WTC11 (cell line): Measurements from ENCODE around the gene MED13. TPM values are rescaled to one million over a fixed set of nuclear protein-coding genes. Genes with fewer than 3 reads are reported as not detected.

ENCODE experiments used
- ATAC-seq: fragments of 200-7000 bp; cut with Tn5 transposase; 2 replicates; pipeline ENCODE4 v1.10.0; 2021; ENCODE audit warnings: mild to moderate bottlenecking, moderate library complexity
- CTCF ChIA-PET: fragments of 300-600 bp; sonication (Branson Sonifier 250); formaldehyde crosslinking; loops from one replicate; lab custom pipeline; 2021; ENCODE audit warnings: antibody characterized with exemption; lab: Charles Lee
- POLR2A ChIA-PET: fragments of 350-600 bp; sonication (Branson Sonifier 250); formaldehyde crosslinking; loops from one replicate; lab custom pipeline; 2021; ENCODE audit warnings: antibody characterized with exemption; lab: Charles Lee
- DNase-seq: peaks from one replicate; pipeline ENCODE4 v3.0.0; 2021; ENCODE audit warnings: low spot score
- H3K27ac Mint-ChIP-seq: 2 replicates; pipeline ENCODE4 v1.8.0; 2021; ENCODE audit warnings: mixed read lengths
- H3K27me3 Mint-ChIP-seq: 2 replicates; pipeline ENCODE4 v1.8.0; 2021; ENCODE audit warnings: low read depth, mild to moderate bottlenecking, moderate library complexity, mixed read lengths
- H3K36me3 Mint-ChIP-seq: 2 replicates; pipeline ENCODE4 v1.8.0; 2021; ENCODE audit warnings: mixed read lengths
- H3K4me1 Mint-ChIP-seq: 2 replicates; pipeline ENCODE4 v1.8.0; 2022; ENCODE audit warnings: mixed read lengths
- H3K4me3 Mint-ChIP-seq: 2 replicates; pipeline ENCODE4 v1.8.0; 2021; ENCODE audit warnings: mild to moderate bottlenecking, moderate library complexity, mixed read lengths
- H3K9me3 Mint-ChIP-seq: 2 replicates; pipeline ENCODE4 v1.8.0; 2021; ENCODE audit warnings: mixed read lengths
- ATF1 ChIP-seq: sonication (generic); formaldehyde crosslinking; IDR thresholded peaks from 2 replicates; pipeline ENCODE4 v1.8.1; 2023; ENCODE audit warnings: mild to moderate bottlenecking, moderate library complexity, missing genetic modification reagents
- CREB1 ChIP-seq: sonication (generic); formaldehyde crosslinking; IDR thresholded peaks from 2 replicates; pipeline ENCODE4 v1.8.0; 2023; ENCODE audit warnings: mild to moderate bottlenecking, missing genetic modification reagents
- FOXK1 ChIP-seq: sonication (generic); formaldehyde crosslinking; IDR thresholded peaks from 2 replicates; pipeline ENCODE4 v1.8.0; 2022; ENCODE audit warnings: mild to moderate bottlenecking, moderate library complexity, missing genetic modification reagents
- MXD4 ChIP-seq: fragments of 250-450 bp; sonication (Bioruptor Pico); IDR thresholded peaks from 2 replicates; pipeline ENCODE4 v1.8.0; 2021; ENCODE audit warnings: mild to moderate bottlenecking, moderate library complexity, borderline replicate concordance
- NR2C2 ChIP-seq: sonication (generic); formaldehyde crosslinking; IDR thresholded peaks from 2 replicates; pipeline ENCODE4 v1.8.0; 2022; ENCODE audit warnings: mild to moderate bottlenecking, missing genetic modification reagents
- NR3C1 ChIP-seq: sonication (generic); formaldehyde crosslinking; conservative IDR thresholded peaks from 2 replicates; pipeline ENCODE4 v1.8.1; 2023; ENCODE audit warnings: low read depth, mild to moderate bottlenecking, missing genetic modification reagents
- RELA ChIP-seq: sonication (generic); formaldehyde crosslinking; IDR thresholded peaks from 2 replicates; pipeline ENCODE4 v1.8.1; 2022; ENCODE audit warnings: missing genetic modification reagents, mild to moderate bottlenecking, borderline replicate concordance
- SMAD3 ChIP-seq: sonication (generic); formaldehyde crosslinking; IDR thresholded peaks from 2 replicates; pipeline ENCODE4 v1.8.0; 2022; ENCODE audit warnings: missing genetic modification reagents, mild to moderate bottlenecking, borderline replicate concordance
- SOX15 ChIP-seq: fragments of 250-450 bp; sonication (Bioruptor Pico); IDR thresholded peaks from 2 replicates; pipeline ENCODE4 v1.9.0; 2021; ENCODE audit warnings: mild to moderate bottlenecking
- SP1 ChIP-seq: sonication (generic); formaldehyde crosslinking; conservative IDR thresholded peaks from 2 replicates; pipeline ENCODE4 v1.8.1; 2022; ENCODE audit warnings: missing genetic modification reagents
- STAT6 ChIP-seq: sonication (generic); formaldehyde crosslinking; conservative IDR thresholded peaks from 2 replicates; pipeline ENCODE4 v1.8.1; 2023; ENCODE audit warnings: mild to moderate bottlenecking, low read depth, missing genetic modification reagents, moderate library complexity
- TCF7 ChIP-seq: sonication (generic); formaldehyde crosslinking; IDR thresholded peaks from 2 replicates; pipeline ENCODE4 v1.8.0; 2022; ENCODE audit warnings: mild to moderate bottlenecking, low read depth, missing genetic modification reagents, moderate library complexity
- TP53 ChIP-seq: sonication (generic); formaldehyde crosslinking; IDR thresholded peaks from 2 replicates; pipeline ENCODE4 v1.8.1; 2023; ENCODE audit warnings: mild to moderate bottlenecking, missing genetic modification reagents
- ZNF416 ChIP-seq: fragments of 250-450 bp; sonication (Bioruptor Pico); IDR thresholded peaks from 2 replicates; pipeline ENCODE4 v1.9.0; 2021; ENCODE audit warnings: mild to moderate bottlenecking, inconsistent platforms
- total RNA-seq: library from RNA; stranded (reverse); gene quantifications from 3 replicates; pipeline ENCODE4 v1.2.3, GENCODE V29; 2021
- TF ChIP-seq, protein P1 (sequence below): sonication (generic); formaldehyde crosslinking; IDR thresholded peaks from 2 replicates; pipeline ENCODE4 v1.8.1; 2022; ENCODE audit warnings: mild to moderate bottlenecking, missing genetic modification reagents, moderate library complexity, borderline replicate concordance
- TF ChIP-seq, protein P2 (sequence below): sonication (generic); formaldehyde crosslinking; IDR thresholded peaks from 2 replicates; pipeline ENCODE4 v1.8.1; 2022; ENCODE audit warnings: low read depth, missing genetic modification reagents, borderline replicate concordance
- TF ChIP-seq, protein P3 (sequence below): sonication (generic); formaldehyde crosslinking; IDR thresholded peaks from 2 replicates; pipeline ENCODE4 v1.8.0; 2023; ENCODE audit warnings: missing genetic modification reagents, mild to moderate bottlenecking, borderline replicate concordance
- TF ChIP-seq, protein P4 (sequence below): fragments of 250-450 bp; sonication (Bioruptor Pico); conservative IDR thresholded peaks from 2 replicates; pipeline ENCODE4 v1.9.0; 2021; ENCODE audit warnings: mild to moderate bottlenecking
- TF ChIP-seq, protein P5 (sequence below): sonication (generic); formaldehyde crosslinking; IDR thresholded peaks from 2 replicates; pipeline ENCODE4 v1.8.1; 2023; ENCODE audit warnings: mild to moderate bottlenecking, missing genetic modification reagents

Gene MED13
- total RNA-seq, 1 experiment from 2014 or later, result 39.7 TPM

DNA sequence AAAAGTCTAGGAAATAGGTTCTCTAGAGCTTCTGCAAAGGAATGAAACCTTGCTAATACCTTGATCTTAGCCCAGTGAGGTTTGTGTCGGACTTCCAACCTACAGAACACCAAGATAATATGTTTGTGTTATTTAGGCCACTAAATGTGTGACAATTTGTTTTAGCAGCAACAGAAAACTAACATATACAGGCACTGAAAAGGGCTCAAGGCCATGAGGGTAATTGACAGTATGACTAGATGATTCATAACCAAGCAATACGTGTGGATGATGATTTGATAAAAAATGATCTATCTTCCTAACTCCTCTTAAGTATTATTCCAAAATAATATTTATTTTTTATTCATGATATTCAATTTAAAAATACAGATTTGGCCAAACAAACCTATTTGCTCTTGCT, 27.7 kb upstream of the MED13 start:
- ATAC-seq (no peak), DNase-seq (no peak)
- TF ChIP-seq, protein P1, sequence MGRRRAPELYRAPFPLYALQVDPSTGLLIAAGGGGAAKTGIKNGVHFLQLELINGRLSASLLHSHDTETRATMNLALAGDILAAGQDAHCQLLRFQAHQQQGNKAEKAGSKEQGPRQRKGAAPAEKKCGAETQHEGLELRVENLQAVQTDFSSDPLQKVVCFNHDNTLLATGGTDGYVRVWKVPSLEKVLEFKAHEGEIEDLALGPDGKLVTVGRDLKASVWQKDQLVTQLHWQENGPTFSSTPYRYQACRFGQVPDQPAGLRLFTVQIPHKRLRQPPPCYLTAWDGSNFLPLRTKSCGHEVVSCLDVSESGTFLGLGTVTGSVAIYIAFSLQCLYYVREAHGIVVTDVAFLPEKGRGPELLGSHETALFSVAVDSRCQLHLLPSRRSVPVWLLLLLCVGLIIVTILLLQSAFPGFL (CRISPR knock-in tag), result no peak
- Mint-ChIP-seq H3K4me3 (no peak overlapping the region), H3K9me3 (no peaks in the 10 kb centered on the region), H3K27me3 (no peaks in the 10 kb centered on the region), H3K27ac (no peak overlapping the region), H3K36me3 (no peaks in the 10 kb centered on the region), H3K4me1 (no peaks in the 10 kb centered on the region)
- ChIA-PET CTCF (interaction anchor here (1.1 kb wide), 1 partner anchor 17 kb away, joined by 11 read pairs; no protein-coding TSS in a partner anchor), POLR2A (no interaction called here)

GRCh38 chr17:62091804-62092203, 26.7 kb upstream of the MED13 start:
- H3K27ac Mint-ChIP-seq, result no peak overlapping the region
- POLR2A ChIA-PET, result no interaction called here
- no peak for ATAC-seq
- no peaks in the 10 kb centered on the region for H3K4me1 Mint-ChIP-seq
- CTCF ChIA-PET, result interaction anchor here (1.1 kb wide), 1 partner anchor 18 kb away, joined by 11 read pairs; no protein-coding TSS in a partner anchor
- no peaks in the 10 kb centered on the region for H3K36me3 Mint-ChIP-seq
- H3K9me3 Mint-ChIP-seq, result no peaks in the 10 kb centered on the region
- no peak overlapping the region for H3K4me3 Mint-ChIP-seq
- DNase-seq, result no peak
- no peaks in the 10 kb centered on the region for H3K27me3 Mint-ChIP-seq
- TF ChIP-seq ZNF416 (CRISPR knock-in tag) (no peak), SOX15 (CRISPR knock-in tag) (no peak), NR3C1 (CRISPR knock-in tag) (no peak), NR2C2 (CRISPR knock-in tag) (no peak), ATF1 (no peak), SP1 (no peak), TP53 (no peak), MXD4 (CRISPR knock-in tag) (no peak), SMAD3 (CRISPR knock-in tag) (no peak), FOXK1 (CRISPR knock-in tag) (no peak), STAT6 (no peak), RELA (CRISPR knock-in tag) (no peak), CREB1 (CRISPR knock-in tag) (no peak), TCF7 (no peak)
- TF ChIP-seq, protein P2, sequence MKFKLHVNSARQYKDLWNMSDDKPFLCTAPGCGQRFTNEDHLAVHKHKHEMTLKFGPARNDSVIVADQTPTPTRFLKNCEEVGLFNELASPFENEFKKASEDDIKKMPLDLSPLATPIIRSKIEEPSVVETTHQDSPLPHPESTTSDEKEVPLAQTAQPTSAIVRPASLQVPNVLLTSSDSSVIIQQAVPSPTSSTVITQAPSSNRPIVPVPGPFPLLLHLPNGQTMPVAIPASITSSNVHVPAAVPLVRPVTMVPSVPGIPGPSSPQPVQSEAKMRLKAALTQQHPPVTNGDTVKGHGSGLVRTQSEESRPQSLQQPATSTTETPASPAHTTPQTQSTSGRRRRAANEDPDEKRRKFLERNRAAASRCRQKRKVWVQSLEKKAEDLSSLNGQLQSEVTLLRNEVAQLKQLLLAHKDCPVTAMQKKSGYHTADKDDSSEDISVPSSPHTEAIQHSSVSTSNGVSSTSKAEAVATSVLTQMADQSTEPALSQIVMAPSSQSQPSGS, result no peak
- TF ChIP-seq, protein P3, sequence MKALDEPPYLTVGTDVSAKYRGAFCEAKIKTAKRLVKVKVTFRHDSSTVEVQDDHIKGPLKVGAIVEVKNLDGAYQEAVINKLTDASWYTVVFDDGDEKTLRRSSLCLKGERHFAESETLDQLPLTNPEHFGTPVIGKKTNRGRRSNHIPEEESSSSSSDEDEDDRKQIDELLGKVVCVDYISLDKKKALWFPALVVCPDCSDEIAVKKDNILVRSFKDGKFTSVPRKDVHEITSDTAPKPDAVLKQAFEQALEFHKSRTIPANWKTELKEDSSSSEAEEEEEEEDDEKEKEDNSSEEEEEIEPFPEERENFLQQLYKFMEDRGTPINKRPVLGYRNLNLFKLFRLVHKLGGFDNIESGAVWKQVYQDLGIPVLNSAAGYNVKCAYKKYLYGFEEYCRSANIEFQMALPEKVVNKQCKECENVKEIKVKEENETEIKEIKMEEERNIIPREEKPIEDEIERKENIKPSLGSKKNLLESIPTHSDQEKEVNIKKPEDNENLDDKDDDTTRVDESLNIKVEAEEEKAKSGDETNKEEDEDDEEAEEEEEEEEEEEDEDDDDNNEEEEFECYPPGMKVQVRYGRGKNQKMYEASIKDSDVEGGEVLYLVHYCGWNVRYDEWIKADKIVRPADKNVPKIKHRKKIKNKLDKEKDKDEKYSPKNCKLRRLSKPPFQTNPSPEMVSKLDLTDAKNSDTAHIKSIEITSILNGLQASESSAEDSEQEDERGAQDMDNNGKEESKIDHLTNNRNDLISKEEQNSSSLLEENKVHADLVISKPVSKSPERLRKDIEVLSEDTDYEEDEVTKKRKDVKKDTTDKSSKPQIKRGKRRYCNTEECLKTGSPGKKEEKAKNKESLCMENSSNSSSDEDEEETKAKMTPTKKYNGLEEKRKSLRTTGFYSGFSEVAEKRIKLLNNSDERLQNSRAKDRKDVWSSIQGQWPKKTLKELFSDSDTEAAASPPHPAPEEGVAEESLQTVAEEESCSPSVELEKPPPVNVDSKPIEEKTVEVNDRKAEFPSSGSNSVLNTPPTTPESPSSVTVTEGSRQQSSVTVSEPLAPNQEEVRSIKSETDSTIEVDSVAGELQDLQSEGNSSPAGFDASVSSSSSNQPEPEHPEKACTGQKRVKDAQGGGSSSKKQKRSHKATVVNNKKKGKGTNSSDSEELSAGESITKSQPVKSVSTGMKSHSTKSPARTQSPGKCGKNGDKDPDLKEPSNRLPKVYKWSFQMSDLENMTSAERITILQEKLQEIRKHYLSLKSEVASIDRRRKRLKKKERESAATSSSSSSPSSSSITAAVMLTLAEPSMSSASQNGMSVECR (CRISPR knock-in tag), result no peak
- TF ChIP-seq, protein P4, sequence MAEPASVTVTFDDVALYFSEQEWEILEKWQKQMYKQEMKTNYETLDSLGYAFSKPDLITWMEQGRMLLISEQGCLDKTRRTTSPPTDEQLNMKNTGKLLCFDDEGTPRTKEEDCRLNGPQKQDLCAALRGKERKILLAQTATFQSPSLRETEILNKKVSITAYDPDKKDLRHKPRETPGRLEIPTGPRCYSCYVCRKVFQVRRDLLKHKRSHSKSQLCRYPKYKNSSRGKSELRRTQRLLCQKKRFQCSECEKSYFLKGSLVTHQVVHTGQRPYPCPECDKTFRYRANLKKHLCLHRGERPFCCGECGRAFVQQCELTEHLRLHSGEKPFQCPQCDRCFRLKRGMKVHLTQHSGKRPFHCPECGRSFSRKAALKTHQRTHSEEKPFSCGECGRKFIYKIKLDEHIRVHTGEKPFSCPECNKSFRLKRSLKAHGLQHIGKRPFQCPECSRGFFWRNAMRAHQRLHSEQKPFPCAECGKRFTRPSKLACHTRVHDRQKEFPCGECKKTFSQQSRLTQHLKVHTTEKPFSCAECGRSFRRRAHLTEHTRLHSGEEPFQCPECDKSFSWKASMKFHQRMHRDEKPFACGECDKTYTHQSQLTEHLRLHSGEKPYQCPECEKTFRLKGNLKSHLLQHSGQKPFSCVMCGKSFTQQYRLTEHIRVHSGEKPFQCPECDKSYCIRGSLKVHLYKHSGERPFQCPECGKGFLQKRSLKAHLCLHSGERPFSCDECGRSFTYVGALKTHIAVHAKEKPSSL (CRISPR knock-in tag), result no peak
- TF ChIP-seq, protein P5, sequence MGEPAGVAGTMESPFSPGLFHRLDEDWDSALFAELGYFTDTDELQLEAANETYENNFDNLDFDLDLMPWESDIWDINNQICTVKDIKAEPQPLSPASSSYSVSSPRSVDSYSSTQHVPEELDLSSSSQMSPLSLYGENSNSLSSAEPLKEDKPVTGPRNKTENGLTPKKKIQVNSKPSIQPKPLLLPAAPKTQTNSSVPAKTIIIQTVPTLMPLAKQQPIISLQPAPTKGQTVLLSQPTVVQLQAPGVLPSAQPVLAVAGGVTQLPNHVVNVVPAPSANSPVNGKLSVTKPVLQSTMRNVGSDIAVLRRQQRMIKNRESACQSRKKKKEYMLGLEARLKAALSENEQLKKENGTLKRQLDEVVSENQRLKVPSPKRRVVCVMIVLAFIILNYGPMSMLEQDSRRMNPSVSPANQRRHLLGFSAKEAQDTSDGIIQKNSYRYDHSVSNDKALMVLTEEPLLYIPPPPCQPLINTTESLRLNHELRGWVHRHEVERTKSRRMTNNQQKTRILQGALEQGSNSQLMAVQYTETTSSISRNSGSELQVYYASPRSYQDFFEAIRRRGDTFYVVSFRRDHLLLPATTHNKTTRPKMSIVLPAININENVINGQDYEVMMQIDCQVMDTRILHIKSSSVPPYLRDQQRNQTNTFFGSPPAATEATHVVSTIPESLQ (CRISPR knock-in tag), result no peak
